ENCODE measurements around the gene FGF11. TPM values are rescaled to one million over a fixed set of nuclear protein-coding genes. Genes with fewer than 3 reads are reported as not detected.

Gene FGF11
- total RNA-seq = 1 to 10 TPM; 4.0 to 8.8 TPM
- 14.4 TPM for polyA plus RNA-seq (2013, experiment 1 of 2)
- 15.3 TPM for polyA plus RNA-seq (2013, experiment 2 of 2)
- long read RNA-seq, experiment 1, partial matches to known transcripts = 0 of 2 reads
- long read RNA-seq, experiment 1, other reads (novel, unspliced or antisense) = 0 of 2 reads
- long read RNA-seq, experiment 2, partial matches to known transcripts = 3 of 10 reads
- long read RNA-seq, experiment 2, other reads (novel, unspliced or antisense) = 2 of 10 reads
- long read RNA-seq, experiment 3, partial matches to known transcripts = 2 of 9 reads
- long read RNA-seq, experiment 3, other reads (novel, unspliced or antisense) = 1 of 9 reads
- long read RNA-seq, experiment 4, partial matches to known transcripts = 1 of 4 reads
- long read RNA-seq, experiment 4, other reads (novel, unspliced or antisense) = 1 of 4 reads

GRCh38 chr17:7439462-7440112 lies at the start of gene FGF11:
Gene FGF11, plus strand, starts transcription at chr17:7439512. Its CDS starts 109 bp downstream, at chr17:7439621.
- H3K27me3 ChIP-seq (ENCODE audit: control insufficient read depth, insufficient read depth, low read length, poor library complexity, severe bottlenecking) = peaks cover 51% of the 10 kb centered on the region

GRCh38 chr17:7389924-7390910 lies 49.1 kb upstream of the FGF11 start:
- no peaks in the 10 kb centered on the region for H3K9me3 Mint-ChIP-seq
- no peak overlapping the region for H3K9ac ChIP-seq (ENCODE audit: extremely low read depth, low read length, poor library complexity, severe bottlenecking)
- H3K4me1 ChIP-seq (ENCODE audit: control insufficient read depth, insufficient read depth, low read length) = peaks cover 3% of the 10 kb centered on the region
- peaks cover 5% of the 10 kb centered on the region for H3K27me3 Mint-ChIP-seq (ENCODE audit: insufficient read depth)
- no peak overlapping the region for H3K27ac Mint-ChIP-seq
- peak; percentile 58 for DNase-seq
- no peak for TF ChIP-seq CTCF (conservative IDR thresholded peaks at IDR 0.05)
- H3K27me3 ChIP-seq (ENCODE audit: control insufficient read depth, insufficient read depth, low read length, poor library complexity, severe bottlenecking) = no peaks in the 10 kb centered on the region
- 86% methylated on average over 13 to 19 of the region's 19 CpGs for WGBS, 2 experiments (ENCODE audit: insufficient coverage in 1 of 2, insufficient read length in 1 of 2)
- no peaks in the 10 kb centered on the region for H3K9me3 ChIP-seq (ENCODE audit: control insufficient read depth, low read length)
- peaks cover 32% of the 10 kb centered on the region for H3K36me3 Mint-ChIP-seq (ENCODE audit: low read depth)
- peaks cover 27% of the 10 kb centered on the region for H3K36me3 ChIP-seq (ENCODE audit: control insufficient read depth, insufficient read depth, low read length)
- H3K4me3 Mint-ChIP-seq = no peak overlapping the region
- H3K27ac ChIP-seq (ENCODE audit: low read depth, low read length) = no peak overlapping the region
- H3K4me3 ChIP-seq (ENCODE audit: low read length) = no peak overlapping the region
- peaks cover 4% of the 10 kb centered on the region for H3K4me1 Mint-ChIP-seq

More at GRCh38 chr17:7439462-7440112, at the start of gene FGF11:
- whole genome bisulfite sequencing, 2 experiments (ENCODE audit: insufficient coverage in 1 of 2, insufficient read length in 1 of 2) = 0 to 2% methylated on average over 4 to 50 of the region's 50 CpGs
- Histone ChIP-seq H3K4me1 (ENCODE audit: control insufficient read depth, insufficient read depth, low read length) (peaks cover 3% of the 10 kb centered on the region), H3K9ac (ENCODE audit: extremely low read depth, low read length, poor library complexity, severe bottlenecking) (peak within 1 kb of the TSS; percentile 74), H3K9me3 (ENCODE audit: control insufficient read depth, low read length) (no peaks in the 10 kb centered on the region), H3K4me3 (ENCODE audit: low read length) (peak within 1 kb of the TSS; percentile 91), H3K36me3 (ENCODE audit: control insufficient read depth, insufficient read depth, low read length) (no peaks in the 10 kb centered on the region), H3K27ac (ENCODE audit: low read depth, low read length) (peak within 1 kb of the TSS; percentile 96)
- Mint-ChIP-seq H3K4me1 (peaks cover 13% of the 10 kb centered on the region), H3K27me3 (ENCODE audit: insufficient read depth) (peaks cover 80% of the 10 kb centered on the region), H3K27ac (peak within 1 kb of the TSS; percentile 87), H3K9me3 (no peaks in the 10 kb centered on the region), H3K36me3 (ENCODE audit: low read depth) (no peaks in the 10 kb centered on the region), H3K4me3 (peak within 1 kb of the TSS; percentile 83)
- TF ChIP-seq CTCF (conservative IDR thresholded peaks at IDR 0.05) = no peak
- DNase-seq = peak; percentile 76

GRCh38 chr17:7391307-7391706 lies 48.0 kb upstream of the FGF11 start:
- no peaks in the 10 kb centered on the region for H3K9me3 ChIP-seq (ENCODE audit: control insufficient read depth, low read length)
- Mint-ChIP-seq H3K27me3 (ENCODE audit: insufficient read depth) (peaks cover 9% of the 10 kb centered on the region), H3K4me1 (peaks cover 4% of the 10 kb centered on the region), H3K4me3 (no peak overlapping the region), H3K36me3 (ENCODE audit: low read depth) (peaks cover 28% of the 10 kb centered on the region), H3K9me3 (no peaks in the 10 kb centered on the region), H3K27ac (no peak overlapping the region)
- DNase-seq = no peak
- no peak for TF ChIP-seq CTCF (conservative IDR thresholded peaks at IDR 0.05)
- H3K9ac ChIP-seq (ENCODE audit: extremely low read depth, low read length, poor library complexity, severe bottlenecking) = no peak overlapping the region
- 85 to 90% methylated on average over 2 of the region's 2 CpGs for WGBS, 2 experiments (ENCODE audit: insufficient coverage in 1 of 2, insufficient read length in 1 of 2)
- H3K36me3 ChIP-seq (ENCODE audit: control insufficient read depth, insufficient read depth, low read length) = peaks cover 27% of the 10 kb centered on the region
- no peak overlapping the region for H3K27ac ChIP-seq (ENCODE audit: low read depth, low read length)
- H3K27me3 ChIP-seq (ENCODE audit: control insufficient read depth, insufficient read depth, low read length, poor library complexity, severe bottlenecking) = no peaks in the 10 kb centered on the region
- peaks cover 3% of the 10 kb centered on the region for H3K4me1 ChIP-seq (ENCODE audit: control insufficient read depth, insufficient read depth, low read length)
- H3K4me3 ChIP-seq (ENCODE audit: low read length) = no peak overlapping the region

Measured in endodermal cell (in vitro differentiated cells).